Parathyroid adenoma (tissue), 2 donors: ENCODE data around the gene ACYP1.

ENCODE experiments used
- H2AFZ ChIP-seq: fragments of 300-600 bp; sonication (generic); one replicate; pipeline ENCODE4 v1.7.0; 2017; ENCODE audit warnings: antibody characterized with exemption, mild to moderate bottlenecking
- H3K27ac ChIP-seq: fragments of 300-600 bp; sonication (generic); one replicate; pipeline ENCODE4 v1.7.0; 2017
- H3K27me3 ChIP-seq: fragments of 300-600 bp; sonication (generic); one replicate; pipeline ENCODE4 v1.7.0; 2017; ENCODE audit warnings: low read length; ENCODE audit not compliant: control insufficient read depth, insufficient read depth
- H3K36me3 ChIP-seq: fragments of 300-600 bp; sonication (generic); one replicate; pipeline ENCODE4 v1.7.0; 2017; ENCODE audit warnings: low read length; ENCODE audit not compliant: control insufficient read depth, insufficient read depth
- H3K4me1 ChIP-seq: fragments of 300-600 bp; sonication (generic); one replicate; pipeline ENCODE4 v1.7.0; 2017; ENCODE audit warnings: control low read depth
- H3K4me2 ChIP-seq: fragments of 300-600 bp; sonication (generic); one replicate; pipeline ENCODE4 v1.7.0; 2017; ENCODE audit warnings: low read length
- H3K4me3 ChIP-seq: fragments of 300-600 bp; sonication (generic); one replicate; pipeline ENCODE4 v1.7.0; 2017; ENCODE audit warnings: low read depth, low read length
- H3K79me2 ChIP-seq: fragments of 300-600 bp; sonication (generic); one replicate; pipeline ENCODE4 v1.7.0; 2017; ENCODE audit warnings: control low read depth
- H3K9ac ChIP-seq: fragments of 300-600 bp; sonication (generic); one replicate; pipeline ENCODE4 v1.7.0; 2017; ENCODE audit warnings: mild to moderate bottlenecking
- H3K9me3 ChIP-seq: fragments of 300-600 bp; sonication (generic); one replicate; pipeline ENCODE4 v1.7.0; 2017; ENCODE audit warnings: low read length; ENCODE audit not compliant: control insufficient read depth
- CTCF ChIP-seq: fragments of 300-600 bp; sonication (generic); IDR thresholded peaks from one replicate; pipeline ENCODE4 v1.7.0; 2017; ENCODE audit warnings: antibody characterized with exemption, mild to moderate bottlenecking
- donor health status: primary hyperparathyroidism.

The ACYP1 gene

GRCh38 chr14:75049731-75050201 lies 14.1 kb downstream of the ACYP1 start:
- Histone ChIP-seq H3K79me2 (peaks cover 10% of the 10 kb centered on the region), H3K4me2 (no peak overlapping the region), H3K36me3 (no peaks in the 10 kb centered on the region), H3K4me1 (peaks cover 6% of the 10 kb centered on the region), H3K27ac (no peak overlapping the region), H3K4me3 (no peak overlapping the region), H3K9me3 (no peaks in the 10 kb centered on the region), H2AFZ (no peak overlapping the region), H3K27me3 (no peaks in the 10 kb centered on the region), H3K9ac (no peak overlapping the region)
- TF ChIP-seq CTCF, result no peak

GRCh38 chr14:75049136-75049535 lies 14.7 kb downstream of the ACYP1 start:
- Histone ChIP-seq H3K9ac (no peak overlapping the region), H2AFZ (no peak overlapping the region), H3K4me3 (no peak overlapping the region), H3K36me3 (no peaks in the 10 kb centered on the region), H3K27ac (no peak overlapping the region), H3K79me2 (peaks cover 10% of the 10 kb centered on the region), H3K4me2 (no peak overlapping the region), H3K4me1 (peaks cover 6% of the 10 kb centered on the region), H3K27me3 (no peaks in the 10 kb centered on the region), H3K9me3 (no peaks in the 10 kb centered on the region)
- TF ChIP-seq CTCF, result no peak

- Histone ChIP-seq H3K79me2 (peaks cover 10% of the 10 kb centered on the region), H2AFZ (no peak overlapping the region), H3K4me1 (peaks cover 6% of the 10 kb centered on the region), H3K4me3 (no peak overlapping the region), H3K4me2 (no peak overlapping the region), H3K9ac (no peak overlapping the region), H3K9me3 (no peaks in the 10 kb centered on the region), H3K36me3 (no peaks in the 10 kb centered on the region), H3K27me3 (no peaks in the 10 kb centered on the region), H3K27ac (no peak overlapping the region)
- no peak for TF ChIP-seq CTCF
Measured at GRCh38 chr14:75048101-75048500, 15.7 kb downstream of the ACYP1 start.

GRCh38 chr14:75047506-75047905 lies 16.3 kb downstream of the ACYP1 start:
- Histone ChIP-seq H3K9me3 (no peaks in the 10 kb centered on the region), H3K9ac (no peak overlapping the region), H3K27ac (no peak overlapping the region), H2AFZ (no peak overlapping the region), H3K4me3 (no peak overlapping the region), H3K27me3 (no peaks in the 10 kb centered on the region), H3K79me2 (peaks cover 10% of the 10 kb centered on the region), H3K36me3 (no peaks in the 10 kb centered on the region), H3K4me1 (peaks cover 6% of the 10 kb centered on the region), H3K4me2 (no peak overlapping the region)
- TF ChIP-seq CTCF, result no peak

- no peak for TF ChIP-seq CTCF
- Histone ChIP-seq H2AFZ (no peak overlapping the region), H3K9ac (no peak overlapping the region), H3K27me3 (no peaks in the 10 kb centered on the region), H3K27ac (no peak overlapping the region), H3K4me2 (no peak overlapping the region), H3K4me3 (no peak overlapping the region), H3K9me3 (no peaks in the 10 kb centered on the region), H3K79me2 (peaks cover 10% of the 10 kb centered on the region), H3K4me1 (peaks cover 6% of the 10 kb centered on the region), H3K36me3 (no peaks in the 10 kb centered on the region)
Measured at GRCh38 chr14:75046899-75047298, 16.9 kb downstream of the ACYP1 start.
